GM12878 (cell line): ENCODE measurements around the gene KIAA1671. TPM values are rescaled to one million over a fixed set of nuclear protein-coding genes. Genes with fewer than 3 reads are reported as not detected.

Source experiments
- ATAC-seq: fragments of 200-7000 bp; cut with Tn5 transposase; 3 replicates; pipeline ENCODE4 v1.9.1; 2020; ENCODE audit warnings: mild to moderate bottlenecking, moderate library complexity
- BruUV-seq: library from RNA; stranded (reverse); fragments of 400-500 nt; replicated peaks from 2 replicates; lab custom pipeline; 2021; lab: Mats Ljungman, UMichigan
- CTCF ChIA-PET: fragments of 300-600 bp; sonication (Branson Sonifier 250); formaldehyde crosslinking; extraction: SDS; loops from one replicate; lab custom pipeline; 2021; ENCODE audit warnings: inconsistent platforms; lab: Yijun Ruan, JAX
- POLR2A ChIA-PET: fragments of 350-600 bp; formaldehyde crosslinking; extraction: SDS; loops from one replicate; lab custom pipeline; 2021; ENCODE audit warnings: inconsistent platforms; lab: Charles Lee
- RAD21 ChIA-PET: fragments of 300-600 bp; sonication (Branson Sonifier 250); formaldehyde crosslinking; loops from one replicate; lab custom pipeline; 2023; ENCODE audit warnings: antibody characterized with exemption; ENCODE audit not compliant: unreplicated experiment; lab: Charles Lee
- SMC1A ChIA-PET: fragments of 300-600 bp; sonication (Branson Sonifier 250); formaldehyde crosslinking; loops from one replicate; lab custom pipeline; 2023; ENCODE audit not compliant: unreplicated experiment, uncharacterized antibody; lab: Charles Lee
- DNase-seq: peaks from one replicate; pipeline ENCODE4 v3.0.0-alpha.2; 2011; ENCODE audit warnings: low read depth, low spot score
- FAIRE-seq: peaks from 3 replicates; lab custom pipeline; 2011; peaks lifted over from hg19 to GRCh38; lab: Jason Lieb, UNC
- H2AFZ ChIP-seq: 2 replicates; pipeline ENCODE4 v1.6.0; 2011; ENCODE audit warnings: low read depth, low read length, control low read depth; ENCODE audit not compliant: control insufficient read depth
- H3K27ac ChIP-seq: 2 replicates; pipeline ENCODE4 v1.5.1; 2011; ENCODE audit warnings: control low read depth; ENCODE audit not compliant: control insufficient read depth, insufficient read depth
- H3K27me3 ChIP-seq, 2 experiments: replicated peaks in 1 of 2; 2 replicates each; pipeline versions ENCODE4 v1.6.0 to v1.6.1; 2011; ENCODE audit warnings: low read length in 1 of 2; ENCODE audit not compliant: control insufficient read depth in 2 of 2, insufficient read depth in 2 of 2
- H3K36me3 ChIP-seq, 2 experiments: 2 replicates each; pipeline ENCODE4 v1.5.1; 2011; ENCODE audit warnings: low read length in 1 of 2; ENCODE audit not compliant: control insufficient read depth in 2 of 2, insufficient read depth in 2 of 2
- H3K4me1 ChIP-seq: 2 replicates; pipeline ENCODE4 v1.6.1; 2011; ENCODE audit warnings: mild to moderate bottlenecking, low read length, moderate library complexity, mixed read lengths; ENCODE audit not compliant: control insufficient read depth, insufficient read depth
- H3K4me2 ChIP-seq: 2 replicates; pipeline ENCODE4 v1.6.0; 2011; ENCODE audit warnings: control low read depth; ENCODE audit not compliant: control insufficient read depth, insufficient read depth
- H3K4me3 ChIP-seq: fragments of 200-600 bp; sonication (generic); 2 replicates; pipeline ENCODE4 v1.5.1; 2016
- H3K79me2 ChIP-seq: 2 replicates; pipeline ENCODE4 v1.6.0; 2011; ENCODE audit warnings: low read length; ENCODE audit not compliant: control insufficient read depth, insufficient read depth
- H3K9ac ChIP-seq: 2 replicates; pipeline ENCODE4 v1.8.0; 2011; ENCODE audit warnings: low read length, control low read depth, mixed read lengths; ENCODE audit not compliant: control insufficient read depth, insufficient read depth
- H3K9me3 ChIP-seq: replicated peaks from 3 replicates; pipeline ENCODE4 v1.5.1; 2011; ENCODE audit warnings: mild to moderate bottlenecking, low read length; ENCODE audit not compliant: control insufficient read depth, insufficient read depth
- H4K20me1 ChIP-seq: 2 replicates; pipeline ENCODE4 v1.6.0; 2011; ENCODE audit not compliant: control insufficient read depth, insufficient read depth
- CREM ChIP-seq: IDR thresholded peaks from 2 replicates; pipeline ENCODE4 v1.6.1; 2014; ENCODE audit warnings: antibody characterized with exemption, low read depth
- JUND ChIP-seq: IDR thresholded peaks from 2 replicates; pipeline ENCODE4 v1.6.1; 2012; ENCODE audit warnings: low read depth, mild to moderate bottlenecking, low read length, improper control_type of control experiment, moderate library complexity
- MTA2 ChIP-seq: fragments of 450-650 bp; IDR thresholded peaks from 2 replicates; pipeline ENCODE4 v1.6.1; 2016; ENCODE audit warnings: low read depth, mild to moderate bottlenecking, moderate library complexity
- PAX8 ChIP-seq: fragments of 450-650 bp; IDR thresholded peaks from 2 replicates; pipeline ENCODE4 v1.6.1; 2017; ENCODE audit warnings: mild to moderate bottlenecking, moderate library complexity
- RFX5 ChIP-seq: IDR thresholded peaks from 2 replicates; pipeline ENCODE4 v1.6.1; 2011; ENCODE audit warnings: low read depth, low read length, improper control_type of control experiment
- TAF1 ChIP-seq: IDR thresholded peaks from 2 replicates; pipeline ENCODE4 v1.6.1; 2011; ENCODE audit warnings: mild to moderate bottlenecking, low read depth, low read length, borderline replicate concordance
- WGBS: methylation state at CpG from one replicate; pipeline ENCODE4 v1.1.6; 2016; ENCODE audit warnings: low lambda C conversion rate; ENCODE audit not compliant: insufficient replicate concordance, insufficient coverage; ENCODE audit errors: missing lambda C conversion rate; 5-methylcytosine and 5-hydroxymethylcytosine counted together
- in situ Hi-C: fragments of 300-500 bp; cut with MboI; formaldehyde crosslinking; loops from 9 replicates; pipeline ENCODE4 v1.14.3; 2018; ENCODE audit warnings: mixed read lengths
- intact Hi-C: fragments of 100-400 bp; cut with micrococcal nuclease; formaldehyde crosslinking; loops from one replicate; pipeline ENCODE4 v1.14.2; 2022; ENCODE audit not compliant: unreplicated experiment
- polyA plus RNA-seq, 11 experiments: library from polyadenylated mRNA; depleted of rRNA in 4 of 11; unstranded in 6 of 11; stranded (reverse) in 5 of 11; fragments of >200 nt; fragmentation: Nextera tagmentation in 4 of 11; fragmentation: Illumina TruSeq in 1 of 11; extraction: Ambion mirVana in 4 of 11; extraction: Trizol in 1 of 11; gene quantifications; 1 replicate in 1 of 11; 2 replicates in 10 of 11; pipeline versions ENCODE4 v1.2.1 to v1.2.3, GENCODE V29; 2011 to 2016; ENCODE audit warnings: inconsistent platforms in 2 of 11, missing spikeins in 2 of 11, low read depth in 1 of 11
- total RNA-seq, 4 experiments: library from RNA; depleted of rRNA in 3 of 4; stranded (reverse); fragments of >200 nt in 3 of 4; fragmentation: Illumina TruSeq in 1 of 4; extraction: Trizol in 1 of 4; gene quantifications; 2 replicates each; pipeline versions ENCODE4 v1.2.1 to v1.2.3, GENCODE V29; 2013 to 2021

The KIAA1671 gene
- total and polyA plus RNA-seq, 10 of the 15 experiments (the other 5 are each of a cell fraction or from before 2014, with no cell fraction given): 0.05 to 2.7 (median 0.33) TPM

GRCh38 chr22:24962094-24962493 lies 9.6 kb downstream of the KIAA1671 start:
- WGBS: 35% methylated on average over 8 of the region's 8 CpGs
- ChIA-PET SMC1A (interaction anchor here (1.2 kb wide), 1 partner anchor 18 kb away, joined by 3 read pairs; no protein-coding TSS in a partner anchor), RAD21 (no interaction called here), POLR2A (no interaction called here), CTCF (interaction anchor here (2.0 kb wide), 1 partner anchor 24 kb away, joined by 5 read pairs; no protein-coding TSS in a partner anchor)
- TF ChIP-seq TAF1: no peak
- Histone ChIP-seq H4K20me1 (no peaks in the 10 kb centered on the region), H3K27ac (no peak overlapping the region), H3K4me3 (no peak overlapping the region), H3K9me3 (no peaks in the 10 kb centered on the region), H3K4me2 (no peak overlapping the region), H3K9ac (no peak overlapping the region), H3K27me3 (no peaks in the 10 kb centered on the region; a peak in 2 of 4 replicates), H2AFZ (no peak overlapping the region), H3K4me1 (no peaks in the 10 kb centered on the region), H3K79me2 (no peaks in the 10 kb centered on the region), H3K36me3 (no peaks in the 10 kb centered on the region)
- ATAC-seq: no peak
- intact Hi-C loops: no loop called here
- no peak for DNase-seq
- FAIRE-seq: no peak
- in situ Hi-C loops: no loop called here
- no TSS peak for BruUV-seq

GRCh38 chr22:24962835-24963234 lies 10.3 kb downstream of the KIAA1671 start:
- in situ Hi-C loops: no loop called here
- no TSS peak for BruUV-seq
- FAIRE-seq: no peak
- Histone ChIP-seq H3K9me3 (no peaks in the 10 kb centered on the region), H2AFZ (no peak overlapping the region), H3K36me3 (no peaks in the 10 kb centered on the region), H4K20me1 (no peaks in the 10 kb centered on the region), H3K4me1 (no peaks in the 10 kb centered on the region), H3K27me3 (no peaks in the 10 kb centered on the region; a peak in 2 of 4 replicates), H3K4me2 (no peak overlapping the region), H3K9ac (no peak overlapping the region), H3K79me2 (no peaks in the 10 kb centered on the region), H3K4me3 (no peak overlapping the region), H3K27ac (no peak overlapping the region)
- POLR2A ChIA-PET: no interaction called here
- DNase-seq: no peak
- CTCF ChIA-PET: interaction anchor here (2.0 kb wide), 1 partner anchor 25 kb away, joined by 5 read pairs; no protein-coding TSS in a partner anchor
- no peak for TF ChIP-seq MTA2
- TF ChIP-seq JUND: no peak
- TF ChIP-seq RFX5: no peak
- no peak for TF ChIP-seq PAX8
- TF ChIP-seq CREM: no peak
- ATAC-seq: no peak
- intact Hi-C loops: no loop called here
- SMC1A ChIA-PET: interaction anchor here (1.2 kb wide), 1 partner anchor 19 kb away, joined by 3 read pairs; no protein-coding TSS in a partner anchor
- RAD21 ChIA-PET: no interaction called here
- 52% methylated on average over 11 of the region's 11 CpGs for WGBS
